WTC11 (cell line): ENCODE results near the gene MAP3K12. TPM values are rescaled to one million over a fixed set of nuclear protein-coding genes. Genes with fewer than 3 reads are reported as not detected.

Source experiments
- ATAC-seq: fragments of 200-7000 bp; cut with Tn5 transposase; 2 replicates; pipeline ENCODE4 v1.10.0; 2021; ENCODE audit warnings: mild to moderate bottlenecking, moderate library complexity
- CTCF ChIA-PET: fragments of 300-600 bp; sonication (Branson Sonifier 250); formaldehyde crosslinking; loops from one replicate; lab custom pipeline; 2021; ENCODE audit warnings: antibody characterized with exemption; lab: Charles Lee
- POLR2A ChIA-PET: fragments of 350-600 bp; sonication (Branson Sonifier 250); formaldehyde crosslinking; loops from one replicate; lab custom pipeline; 2021; ENCODE audit warnings: antibody characterized with exemption; lab: Charles Lee
- DNase-seq: peaks from one replicate; pipeline ENCODE4 v3.0.0; 2021; ENCODE audit warnings: low spot score
- H3K27ac Mint-ChIP-seq: 2 replicates; pipeline ENCODE4 v1.8.0; 2021; ENCODE audit warnings: mixed read lengths
- H3K27me3 Mint-ChIP-seq: 2 replicates; pipeline ENCODE4 v1.8.0; 2021; ENCODE audit warnings: low read depth, mild to moderate bottlenecking, moderate library complexity, mixed read lengths
- H3K36me3 Mint-ChIP-seq: 2 replicates; pipeline ENCODE4 v1.8.0; 2021; ENCODE audit warnings: mixed read lengths
- H3K4me1 Mint-ChIP-seq: 2 replicates; pipeline ENCODE4 v1.8.0; 2022; ENCODE audit warnings: mixed read lengths
- H3K4me3 Mint-ChIP-seq: 2 replicates; pipeline ENCODE4 v1.8.0; 2021; ENCODE audit warnings: mild to moderate bottlenecking, moderate library complexity, mixed read lengths
- H3K9me3 Mint-ChIP-seq: 2 replicates; pipeline ENCODE4 v1.8.0; 2021; ENCODE audit warnings: mixed read lengths
- ARID4B ChIP-seq: sonication (generic); formaldehyde crosslinking; IDR thresholded peaks from 2 replicates; pipeline ENCODE4 v1.8.0; 2023; ENCODE audit warnings: missing genetic modification reagents, mild to moderate bottlenecking, borderline replicate concordance
- ATF2 ChIP-seq: sonication (generic); formaldehyde crosslinking; IDR thresholded peaks from 2 replicates; pipeline ENCODE4 v1.8.1; 2022; ENCODE audit warnings: low read depth, missing genetic modification reagents, borderline replicate concordance
- MLX ChIP-seq: sonication (generic); formaldehyde crosslinking; IDR thresholded peaks from 2 replicates; pipeline ENCODE4 v1.8.1; 2023; ENCODE audit warnings: mild to moderate bottlenecking, missing genetic modification reagents, moderate library complexity
- MXD4 ChIP-seq: fragments of 250-450 bp; sonication (Bioruptor Pico); IDR thresholded peaks from 2 replicates; pipeline ENCODE4 v1.8.0; 2021; ENCODE audit warnings: mild to moderate bottlenecking, moderate library complexity, borderline replicate concordance
- NFYB ChIP-seq: sonication (generic); formaldehyde crosslinking; conservative IDR thresholded peaks from 2 replicates; pipeline ENCODE4 v1.8.0; 2022; ENCODE audit warnings: low read depth, missing genetic modification reagents
- TP53 ChIP-seq: sonication (generic); formaldehyde crosslinking; IDR thresholded peaks from 2 replicates; pipeline ENCODE4 v1.8.1; 2023; ENCODE audit warnings: mild to moderate bottlenecking, missing genetic modification reagents
- ZNF219 ChIP-seq: sonication (generic); formaldehyde crosslinking; IDR thresholded peaks from 2 replicates; pipeline ENCODE4 v1.8.0; 2023; ENCODE audit warnings: missing genetic modification reagents, mild to moderate bottlenecking, borderline replicate concordance
- ZNF317 ChIP-seq: sonication (generic); formaldehyde crosslinking; IDR thresholded peaks from 2 replicates; pipeline ENCODE4 v1.8.1; 2023; ENCODE audit warnings: low read depth, mild to moderate bottlenecking, moderate library complexity, missing genetic modification reagents, borderline replicate concordance
- ZNF512 ChIP-seq: sonication (generic); formaldehyde crosslinking; IDR thresholded peaks from 2 replicates; pipeline ENCODE4 v1.8.1; 2022; ENCODE audit warnings: missing genetic modification reagents, borderline replicate concordance
- total RNA-seq: library from RNA; stranded (reverse); gene quantifications from 3 replicates; pipeline ENCODE4 v1.2.3, GENCODE V29; 2021
- TF ChIP-seq, protein P1 (sequence below): sonication (generic); formaldehyde crosslinking; IDR thresholded peaks from 2 replicates; pipeline ENCODE4 v1.8.0; 2023; ENCODE audit warnings: missing genetic modification reagents
- TF ChIP-seq, protein P2 (sequence below): fragments of 250-450 bp; sonication (Bioruptor Pico); conservative IDR thresholded peaks from 2 replicates; pipeline ENCODE4 v1.9.0; 2021; ENCODE audit warnings: mild to moderate bottlenecking
- TF ChIP-seq, protein P3 (sequence below): sonication (generic); formaldehyde crosslinking; IDR thresholded peaks from 2 replicates; pipeline ENCODE4 v1.8.1; 2023; ENCODE audit warnings: mild to moderate bottlenecking, missing genetic modification reagents

Gene MAP3K12
- total RNA-seq, 1 experiment from 2014 or later: 23.6 TPM

- TF ChIP-seq ARID4B (no peak), NFYB (CRISPR knock-in tag) (no peak), MXD4 (CRISPR knock-in tag) (no peak), TP53 (no peak), ZNF512 (CRISPR knock-in tag) (no peak)
- TF ChIP-seq, protein P1, sequence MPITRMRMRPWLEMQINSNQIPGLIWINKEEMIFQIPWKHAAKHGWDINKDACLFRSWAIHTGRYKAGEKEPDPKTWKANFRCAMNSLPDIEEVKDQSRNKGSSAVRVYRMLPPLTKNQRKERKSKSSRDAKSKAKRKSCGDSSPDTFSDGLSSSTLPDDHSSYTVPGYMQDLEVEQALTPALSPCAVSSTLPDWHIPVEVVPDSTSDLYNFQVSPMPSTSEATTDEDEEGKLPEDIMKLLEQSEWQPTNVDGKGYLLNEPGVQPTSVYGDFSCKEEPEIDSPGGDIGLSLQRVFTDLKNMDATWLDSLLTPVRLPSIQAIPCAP (CRISPR knock-in tag): no peak
- TF ChIP-seq, protein P2, sequence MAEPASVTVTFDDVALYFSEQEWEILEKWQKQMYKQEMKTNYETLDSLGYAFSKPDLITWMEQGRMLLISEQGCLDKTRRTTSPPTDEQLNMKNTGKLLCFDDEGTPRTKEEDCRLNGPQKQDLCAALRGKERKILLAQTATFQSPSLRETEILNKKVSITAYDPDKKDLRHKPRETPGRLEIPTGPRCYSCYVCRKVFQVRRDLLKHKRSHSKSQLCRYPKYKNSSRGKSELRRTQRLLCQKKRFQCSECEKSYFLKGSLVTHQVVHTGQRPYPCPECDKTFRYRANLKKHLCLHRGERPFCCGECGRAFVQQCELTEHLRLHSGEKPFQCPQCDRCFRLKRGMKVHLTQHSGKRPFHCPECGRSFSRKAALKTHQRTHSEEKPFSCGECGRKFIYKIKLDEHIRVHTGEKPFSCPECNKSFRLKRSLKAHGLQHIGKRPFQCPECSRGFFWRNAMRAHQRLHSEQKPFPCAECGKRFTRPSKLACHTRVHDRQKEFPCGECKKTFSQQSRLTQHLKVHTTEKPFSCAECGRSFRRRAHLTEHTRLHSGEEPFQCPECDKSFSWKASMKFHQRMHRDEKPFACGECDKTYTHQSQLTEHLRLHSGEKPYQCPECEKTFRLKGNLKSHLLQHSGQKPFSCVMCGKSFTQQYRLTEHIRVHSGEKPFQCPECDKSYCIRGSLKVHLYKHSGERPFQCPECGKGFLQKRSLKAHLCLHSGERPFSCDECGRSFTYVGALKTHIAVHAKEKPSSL (CRISPR knock-in tag): no peak
Measured at GRCh38 chr12:53485955-53486735, 13.1 kb downstream of the MAP3K12 start (continued).

- no peak for ATAC-seq
- H3K9me3 Mint-ChIP-seq: no peaks in the 10 kb centered on the region
- POLR2A ChIA-PET: interaction anchor here (1.0 kb wide), 1 partner anchor 23 kb away, joined by 3 read pairs; no protein-coding TSS in a partner anchor
- no peaks in the 10 kb centered on the region for H3K27me3 Mint-ChIP-seq
- peaks cover 9% of the 10 kb centered on the region for H3K4me1 Mint-ChIP-seq
- peaks cover 36% of the 10 kb centered on the region for H3K36me3 Mint-ChIP-seq
- CTCF ChIA-PET: no interaction called here
- TF ChIP-seq ATF2 (CRISPR knock-in tag) (no peak), NFYB (CRISPR knock-in tag) (no peak), ZNF317 (CRISPR knock-in tag) (no peak), ZNF219 (CRISPR knock-in tag) (no peak), MLX (no peak)
- TF ChIP-seq, protein P3, sequence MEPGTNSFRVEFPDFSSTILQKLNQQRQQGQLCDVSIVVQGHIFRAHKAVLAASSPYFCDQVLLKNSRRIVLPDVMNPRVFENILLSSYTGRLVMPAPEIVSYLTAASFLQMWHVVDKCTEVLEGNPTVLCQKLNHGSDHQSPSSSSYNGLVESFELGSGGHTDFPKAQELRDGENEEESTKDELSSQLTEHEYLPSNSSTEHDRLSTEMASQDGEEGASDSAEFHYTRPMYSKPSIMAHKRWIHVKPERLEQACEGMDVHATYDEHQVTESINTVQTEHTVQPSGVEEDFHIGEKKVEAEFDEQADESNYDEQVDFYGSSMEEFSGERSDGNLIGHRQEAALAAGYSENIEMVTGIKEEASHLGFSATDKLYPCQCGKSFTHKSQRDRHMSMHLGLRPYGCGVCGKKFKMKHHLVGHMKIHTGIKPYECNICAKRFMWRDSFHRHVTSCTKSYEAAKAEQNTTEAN (CRISPR knock-in tag): no peak
- TF ChIP-seq, all 79 proteins: peak for 0
- DNase-seq: no peak
- Mint-ChIP-seq H3K27ac (no peak overlapping the region), H3K4me3 (no peak overlapping the region)
Measured at GRCh38 chr12:53484686-53485575, 14.3 kb downstream of the MAP3K12 start.
